Loucy (cell line): ENCODE results near the gene ATE1.

Experiments used
- H2AFZ ChIP-seq: fragments of 200-600 bp; sonication (generic); 2 replicates; pipeline ENCODE4 v1.6.0; 2016; ENCODE audit warnings: antibody characterized with exemption, mild to moderate bottlenecking, low read length, moderate library complexity
- H3F3A ChIP-seq: fragments of 200-600 bp; 2 replicates; pipeline ENCODE4 v1.6.0; 2016; ENCODE audit warnings: antibody characterized with exemption, low read depth, mild to moderate bottlenecking
- H3K27me3 ChIP-seq: fragments of 200-600 bp; sonication (generic); 2 replicates; pipeline ENCODE4 v1.6.1; 2014; ENCODE audit warnings: low read length, mild to moderate bottlenecking; ENCODE audit not compliant: insufficient read depth, poor library complexity, severe bottlenecking
- H3K36me3 ChIP-seq: fragments of 200-600 bp; sonication (generic); 2 replicates; pipeline ENCODE4 v1.6.1; 2016; ENCODE audit warnings: low read length; ENCODE audit not compliant: insufficient read depth
- H3K4me1 ChIP-seq: fragments of 200-600 bp; sonication (generic); 2 replicates; pipeline ENCODE4 v1.5.1; 2014; ENCODE audit warnings: low read length, mild to moderate bottlenecking; ENCODE audit not compliant: insufficient read depth, poor library complexity, severe bottlenecking
- H3K4me2 ChIP-seq: fragments of 200-600 bp; sonication (generic); 2 replicates; pipeline ENCODE4 v1.6.0; 2014; ENCODE audit warnings: antibody characterized with exemption, low read length, low read depth, mild to moderate bottlenecking; ENCODE audit not compliant: poor library complexity, severe bottlenecking
- H3K4me3 ChIP-seq: fragments of 200-600 bp; sonication (generic); 2 replicates; pipeline ENCODE4 v1.5.1; 2014; ENCODE audit warnings: low read length, mild to moderate bottlenecking, mixed read lengths; ENCODE audit not compliant: poor library complexity, severe bottlenecking
- H3K79me2 ChIP-seq: fragments of 200-600 bp; sonication (generic); 2 replicates; pipeline ENCODE4 v1.6.1; 2014; ENCODE audit warnings: low read length; ENCODE audit not compliant: insufficient read depth
- H3K9ac ChIP-seq: fragments of 200-600 bp; sonication (generic); 2 replicates; pipeline ENCODE4 v1.6.0; 2014; ENCODE audit warnings: mild to moderate bottlenecking, low read depth, low read length, moderate library complexity; ENCODE audit not compliant: poor library complexity, severe bottlenecking
- H3K9me2 ChIP-seq: fragments of 200-600 bp; sonication (generic); replicated peaks from 2 replicates; pipeline ENCODE4 v1.6.1; 2016; ENCODE audit warnings: low read depth, low read length, mixed read lengths
- H3K9me3 ChIP-seq: fragments of 200-600 bp; sonication (generic); 2 replicates; pipeline ENCODE4 v1.6.1; 2014; ENCODE audit warnings: mild to moderate bottlenecking, antibody characterized with exemption, low read length, low read depth; ENCODE audit not compliant: insufficient read depth
- H4K20me1 ChIP-seq: fragments of 200-600 bp; sonication (generic); 2 replicates; pipeline ENCODE4 v1.6.0; 2014; ENCODE audit warnings: antibody characterized with exemption, low read length, mild to moderate bottlenecking; ENCODE audit not compliant: insufficient read depth, poor library complexity, severe bottlenecking
- EZH2phosphoT487 ChIP-seq: fragments of 200-600 bp; IDR thresholded peaks from 2 replicates; pipeline ENCODE4 v1.6.1; 2018; ENCODE audit warnings: antibody characterized with exemption, mild to moderate bottlenecking, moderate library complexity, borderline replicate concordance
- TF ChIP-seq, protein P1 (sequence below): fragments of 200-600 bp; sonication (generic); conservative IDR thresholded peaks from 2 replicates; pipeline ENCODE4 v1.5.1; 2014; ENCODE audit warnings: mild to moderate bottlenecking, antibody characterized with exemption, low read length

The ATE1 gene

DNA sequence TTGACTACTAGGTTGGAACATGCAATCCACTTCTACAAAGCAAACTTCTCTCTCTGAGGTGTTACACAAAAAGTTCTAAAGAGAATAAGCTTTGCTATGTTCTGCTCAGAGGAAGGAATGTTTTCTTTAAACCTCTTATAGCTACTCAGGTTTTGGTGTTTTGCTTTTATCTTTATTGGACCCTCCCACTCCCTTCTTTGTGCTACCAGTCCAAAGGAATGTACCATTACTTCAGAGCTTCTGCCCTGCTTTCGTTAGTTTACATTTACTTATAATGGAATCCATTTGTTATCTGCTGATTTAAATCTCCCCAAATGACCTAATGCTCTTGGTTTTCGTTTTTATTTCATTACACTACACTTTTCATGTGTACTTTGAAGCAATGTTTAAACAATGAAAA lies 154.9 kb downstream of the ATE1 start:
- no peaks in the 10 kb centered on the region for H3K27me3 ChIP-seq
- H4K20me1 ChIP-seq: no peaks in the 10 kb centered on the region
- no peaks in the 10 kb centered on the region for H3K9me2 ChIP-seq
- H2AFZ ChIP-seq: no peak overlapping the region
- no peak overlapping the region for H3K9ac ChIP-seq
- TF ChIP-seq, protein P1, sequence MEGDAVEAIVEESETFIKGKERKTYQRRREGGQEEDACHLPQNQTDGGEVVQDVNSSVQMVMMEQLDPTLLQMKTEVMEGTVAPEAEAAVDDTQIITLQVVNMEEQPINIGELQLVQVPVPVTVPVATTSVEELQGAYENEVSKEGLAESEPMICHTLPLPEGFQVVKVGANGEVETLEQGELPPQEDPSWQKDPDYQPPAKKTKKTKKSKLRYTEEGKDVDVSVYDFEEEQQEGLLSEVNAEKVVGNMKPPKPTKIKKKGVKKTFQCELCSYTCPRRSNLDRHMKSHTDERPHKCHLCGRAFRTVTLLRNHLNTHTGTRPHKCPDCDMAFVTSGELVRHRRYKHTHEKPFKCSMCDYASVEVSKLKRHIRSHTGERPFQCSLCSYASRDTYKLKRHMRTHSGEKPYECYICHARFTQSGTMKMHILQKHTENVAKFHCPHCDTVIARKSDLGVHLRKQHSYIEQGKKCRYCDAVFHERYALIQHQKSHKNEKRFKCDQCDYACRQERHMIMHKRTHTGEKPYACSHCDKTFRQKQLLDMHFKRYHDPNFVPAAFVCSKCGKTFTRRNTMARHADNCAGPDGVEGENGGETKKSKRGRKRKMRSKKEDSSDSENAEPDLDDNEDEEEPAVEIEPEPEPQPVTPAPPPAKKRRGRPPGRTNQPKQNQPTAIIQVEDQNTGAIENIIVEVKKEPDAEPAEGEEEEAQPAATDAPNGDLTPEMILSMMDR: no peak
- no peak for TF ChIP-seq EZH2phosphoT487
- H3K4me3 ChIP-seq: no peak overlapping the region
- no peaks in the 10 kb centered on the region; the same call in 1 of the 2 replicates for H3K9me3 ChIP-seq
- H3F3A ChIP-seq: no peaks in the 10 kb centered on the region
- no peaks in the 10 kb centered on the region for H3K36me3 ChIP-seq
- H3K4me1 ChIP-seq: no peaks in the 10 kb centered on the region
- no peaks in the 10 kb centered on the region for H3K79me2 ChIP-seq
- no peak overlapping the region for H3K4me2 ChIP-seq

DNA sequence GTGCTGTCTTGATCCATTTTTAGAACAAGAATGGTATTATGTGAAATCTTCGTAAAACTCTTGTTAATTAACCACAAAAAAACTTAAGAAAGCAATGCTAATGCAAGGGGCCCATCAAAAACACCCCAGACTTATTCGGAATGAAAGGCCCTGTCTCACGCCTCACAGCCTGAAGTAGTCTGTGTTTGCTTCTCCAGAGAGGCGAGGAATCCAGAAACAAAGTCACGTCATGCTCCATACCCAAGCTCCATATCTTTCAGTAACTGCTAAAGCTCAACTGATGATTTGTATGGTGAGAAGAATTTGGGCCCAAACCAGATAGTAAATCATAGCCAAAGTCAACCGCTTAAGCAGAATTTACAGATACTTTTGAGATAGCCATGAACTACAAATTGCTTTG lies 155.4 kb downstream of the ATE1 start:
- H3K9ac ChIP-seq: no peak overlapping the region
- H3F3A ChIP-seq: no peaks in the 10 kb centered on the region
- TF ChIP-seq, protein P1: no peak
- TF ChIP-seq EZH2phosphoT487: no peak
- no peak overlapping the region for H3K4me3 ChIP-seq
- H3K4me2 ChIP-seq: no peak overlapping the region
- no peaks in the 10 kb centered on the region for H3K79me2 ChIP-seq
- H4K20me1 ChIP-seq: no peaks in the 10 kb centered on the region
- no peaks in the 10 kb centered on the region for H3K36me3 ChIP-seq
- H3K27me3 ChIP-seq: no peaks in the 10 kb centered on the region
- no peaks in the 10 kb centered on the region; the same call in 1 of the 2 replicates for H3K9me3 ChIP-seq
- H2AFZ ChIP-seq: no peak overlapping the region
- no peaks in the 10 kb centered on the region for H3K9me2 ChIP-seq
- no peaks in the 10 kb centered on the region for H3K4me1 ChIP-seq

DNA sequence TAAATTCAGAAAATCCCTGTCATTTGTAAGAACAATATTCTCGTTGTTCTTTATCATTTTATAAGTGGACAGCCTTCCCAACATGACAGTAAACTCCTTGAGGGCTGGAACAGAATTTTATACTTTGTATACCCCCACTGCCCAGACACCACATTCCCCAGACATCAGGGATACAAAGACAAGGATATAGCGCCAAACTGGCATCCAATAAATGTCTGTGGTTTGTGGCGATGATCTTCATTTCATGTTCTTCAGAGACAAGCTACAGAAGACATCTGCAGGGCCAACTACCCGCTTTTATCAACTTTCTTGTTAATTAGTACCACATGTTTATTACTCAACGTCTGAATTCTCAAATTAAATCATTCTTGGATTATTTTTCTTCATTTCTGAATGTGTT lies 155.9 kb downstream of the ATE1 start:
- H2AFZ ChIP-seq: no peak overlapping the region

More for the DNA sequence above, 155.9 kb downstream of the ATE1 start:
- H3F3A ChIP-seq: no peaks in the 10 kb centered on the region
- TF ChIP-seq EZH2phosphoT487: no peak
- TF ChIP-seq, protein P1: no peak
- H3K9me3 ChIP-seq: peaks cover 4% of the 10 kb centered on the region
- H4K20me1 ChIP-seq: no peaks in the 10 kb centered on the region
- H3K79me2 ChIP-seq: no peaks in the 10 kb centered on the region
- H3K36me3 ChIP-seq: 0 out of 2 replicates have a peak, but pooled peaks cover 1% of the 10 kb centered on the region
- no peak overlapping the region for H3K4me2 ChIP-seq
- H3K4me1 ChIP-seq: no peaks in the 10 kb centered on the region
- no peaks in the 10 kb centered on the region for H3K9me2 ChIP-seq
- no peaks in the 10 kb centered on the region for H3K27me3 ChIP-seq
- H3K9ac ChIP-seq: no peak overlapping the region
- no peak overlapping the region for H3K4me3 ChIP-seq
